GM23338 (cell line): ENCODE data around the gene CYTH1. TPM values are rescaled to one million over a fixed set of nuclear protein-coding genes. Genes with fewer than 3 reads are reported as not detected.

Experiments
- ATAC-seq: fragments of 200-7000 bp; cut with Tn5 transposase; 3 replicates; pipeline ENCODE4 v1.9.1; 2020
- DNase-seq: peaks from one replicate; pipeline ENCODE4 v3.0.0-alpha.2; 2015; ENCODE audit warnings: low spot score
- H2AFZ ChIP-seq: fragments of 200-600 bp; sonication (generic); 2 replicates; pipeline ENCODE4 v1.8.0; 2016; ENCODE audit warnings: antibody characterized with exemption, mild to moderate bottlenecking, moderate library complexity
- H3F3A ChIP-seq: fragments of 200-600 bp; sonication (generic); replicated peaks from 2 replicates; pipeline ENCODE4 v1.8.0; 2017; ENCODE audit warnings: antibody characterized with exemption, mixed run types, low read depth
- H3K27ac ChIP-seq: fragments of 200-600 bp; sonication (generic); 2 replicates; pipeline ENCODE4 v1.6.1; 2016; ENCODE audit warnings: low read depth
- H3K27me3 ChIP-seq: fragments of 200-600 bp; sonication (generic); 2 replicates; pipeline ENCODE4 v1.8.0; 2016; ENCODE audit warnings: mild to moderate bottlenecking, mixed run types, moderate library complexity; ENCODE audit not compliant: insufficient read depth
- H3K36me3 ChIP-seq: fragments of 200-600 bp; sonication (generic); 2 replicates; pipeline ENCODE4 v1.8.0; 2016; ENCODE audit warnings: mild to moderate bottlenecking; ENCODE audit not compliant: insufficient read depth
- H3K4me1 ChIP-seq: fragments of 200-600 bp; sonication (generic); 2 replicates; pipeline ENCODE4 v1.8.0; 2016; ENCODE audit warnings: mild to moderate bottlenecking, moderate library complexity; ENCODE audit not compliant: insufficient read depth
- H3K4me2 ChIP-seq: fragments of 200-600 bp; sonication (generic); 2 replicates; pipeline ENCODE4 v1.7.1; 2017; ENCODE audit warnings: mixed run types
- H3K4me3 ChIP-seq: fragments of 200-600 bp; sonication (generic); 2 replicates; pipeline ENCODE4 v1.6.1; 2016; ENCODE audit warnings: mixed run types
- H3K79me2 ChIP-seq: fragments of 200-600 bp; sonication (generic); replicated peaks from 2 replicates; pipeline ENCODE4 v1.8.0; 2017; ENCODE audit warnings: mild to moderate bottlenecking; ENCODE audit not compliant: insufficient read depth
- H3K9me2 ChIP-seq: fragments of 200-600 bp; sonication (generic); 2 replicates; pipeline ENCODE4 v1.8.0; 2017; ENCODE audit not compliant: insufficient read depth
- H4K20me1 ChIP-seq: fragments of 200-600 bp; sonication (generic); replicated peaks from 2 replicates; pipeline ENCODE4 v1.8.0; 2017; ENCODE audit warnings: mild to moderate bottlenecking; ENCODE audit not compliant: insufficient read depth
- H3K27ac Mint-ChIP-seq: 2 replicates; pipeline ENCODE4 v1.8.0; 2020; ENCODE audit warnings: inconsistent platforms, mild to moderate bottlenecking, moderate library complexity, mixed read lengths
- H3K27me3 Mint-ChIP-seq: 3 replicates; pipeline ENCODE4 v1.8.0; 2022; ENCODE audit warnings: low read depth, mild to moderate bottlenecking, moderate library complexity, mixed read lengths, inconsistent platforms; ENCODE audit not compliant: insufficient read depth, poor library complexity
- H3K36me3 Mint-ChIP-seq: 3 replicates; pipeline ENCODE4 v1.8.0; 2021; ENCODE audit warnings: low read depth, mild to moderate bottlenecking, inconsistent platforms, moderate library complexity, mixed read lengths
- H3K4me1 Mint-ChIP-seq: 3 replicates; pipeline ENCODE4 v1.8.0; 2020; ENCODE audit warnings: mild to moderate bottlenecking, inconsistent platforms, mixed read lengths
- H3K4me3 Mint-ChIP-seq: 3 replicates; pipeline ENCODE4 v1.8.0; 2021; ENCODE audit warnings: moderate library complexity, mild to moderate bottlenecking, inconsistent platforms, mixed read lengths
- H3K9me3 Mint-ChIP-seq: 3 replicates; pipeline ENCODE4 v1.8.0; 2020; ENCODE audit warnings: moderate library complexity, mild to moderate bottlenecking, inconsistent platforms, mixed read lengths
- CREB1 ChIP-seq: fragments of 250-450 bp; sonication (Bioruptor Pico); IDR thresholded peaks from 2 replicates; pipeline ENCODE4 v1.5.0; 2020; ENCODE audit warnings: low read depth, mild to moderate bottlenecking, moderate library complexity
- EZH2 ChIP-seq: fragments of 200-600 bp; sonication (generic); IDR thresholded peaks from one replicate; pipeline ENCODE4 v1.8.0; 2017; ENCODE audit warnings: antibody characterized with exemption, mild to moderate bottlenecking, low read depth; ENCODE audit not compliant: unreplicated experiment
- EZH2phosphoT487 ChIP-seq: fragments of 200-600 bp; sonication (generic); IDR thresholded peaks from one replicate; pipeline ENCODE4 v1.8.1; 2018; ENCODE audit warnings: antibody characterized with exemption; ENCODE audit not compliant: unreplicated experiment
- JUNB ChIP-seq: IDR thresholded peaks from one replicate; pipeline ENCODE4 v1.6.1; 2016; ENCODE audit warnings: antibody characterized with exemption; ENCODE audit not compliant: unreplicated experiment
- NANOG ChIP-seq: IDR thresholded peaks from 2 replicates; pipeline ENCODE4 v1.6.1; 2016; ENCODE audit warnings: antibody characterized with exemption, borderline replicate concordance
- POLR2AphosphoS5 ChIP-seq: IDR thresholded peaks from 2 replicates; pipeline ENCODE4 v1.6.1; 2016; ENCODE audit warnings: antibody characterized with exemption, low read depth
- STAT1 ChIP-seq: IDR thresholded peaks from one replicate; pipeline ENCODE4 v1.6.1; 2016; ENCODE audit warnings: antibody characterized with exemption; ENCODE audit not compliant: unreplicated experiment
- ZNF114 ChIP-seq: fragments of 250-450 bp; sonication (Bioruptor Pico); IDR thresholded peaks from 2 replicates; pipeline ENCODE4 v1.5.0; 2020; ENCODE audit warnings: mild to moderate bottlenecking, moderate library complexity
- ZNF331 ChIP-seq: fragments of 250-450 bp; sonication (Bioruptor Pico); IDR thresholded peaks from 2 replicates; pipeline ENCODE4 v1.5.0; 2020; ENCODE audit warnings: low read depth, mild to moderate bottlenecking, moderate library complexity
- polyA plus RNA-seq: library from polyadenylated mRNA; unstranded; fragments of >200 nt; fragmentation: Nextera tagmentation; extraction: Ambion mirVana; gene quantifications from 2 replicates; pipeline ENCODE4 v1.2.1, GENCODE V29; 2016
- total RNA-seq: library from RNA; depleted of rRNA; stranded (reverse); fragments of >200 nt; shearing (Covaris generic); gene quantifications from 2 replicates; pipeline ENCODE4 v1.2.3, GENCODE V29; 2014
- TF ChIP-seq, protein P1 (sequence below): fragments of 250-450 bp; sonication (Bioruptor Pico); IDR thresholded peaks from 2 replicates; pipeline ENCODE4 v1.5.0; 2020; ENCODE audit warnings: mild to moderate bottlenecking, moderate library complexity
- TF ChIP-seq, protein P2 (sequence below), 2 experiments: fragments of 200-600 bp in 1 of 2; sonication (generic) in 1 of 2; conservative IDR thresholded peaks; 2 replicates each; pipeline versions ENCODE4 v1.5.1 to v1.6.1; 2016 to 2017; ENCODE audit warnings: antibody characterized with exemption in 2 of 2, low read depth in 2 of 2, mild to moderate bottlenecking in 2 of 2, moderate library complexity in 1 of 2
- TF ChIP-seq, protein P3 (sequence below): IDR thresholded peaks from one replicate; pipeline ENCODE4 v1.6.1; 2018; ENCODE audit warnings: antibody characterized with exemption; ENCODE audit not compliant: unreplicated experiment
- TF ChIP-seq, protein P4 (sequence below): IDR thresholded peaks from 2 replicates; pipeline ENCODE4 v1.6.1; 2016; ENCODE audit warnings: antibody characterized with exemption

Gene CYTH1
- total and polyA plus RNA-seq, 2 experiments from 2014 or later, result 13.8 to 14.5 TPM

DNA sequence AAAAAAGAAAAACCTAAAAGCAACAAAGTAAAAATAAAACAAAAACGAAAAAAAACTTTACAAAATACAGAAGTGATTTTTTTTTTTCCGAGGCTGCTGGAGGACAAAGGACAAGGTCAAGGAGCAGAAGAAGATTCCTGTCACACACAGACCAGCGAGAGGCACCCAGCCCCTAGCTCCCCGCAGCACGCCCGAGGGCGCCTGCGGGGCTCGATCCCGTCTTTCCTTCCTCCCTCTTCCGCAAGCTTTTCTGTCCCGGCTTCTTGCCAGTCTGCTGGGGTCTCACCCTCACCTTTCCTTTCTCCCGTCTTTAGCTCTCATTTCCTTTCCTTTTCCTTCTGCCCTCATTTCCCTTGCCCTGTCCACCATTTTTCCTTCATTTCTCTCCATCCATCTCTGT, 138.7 kb downstream of the CYTH1 start:
- DNase-seq, result no peak
- Mint-ChIP-seq H3K4me3 (no peak overlapping the region), H3K27me3 (peaks cover 10% of the 10 kb centered on the region), H3K9me3 (no peaks in the 10 kb centered on the region; the same call in 2 of the 3 replicates), H3K36me3 (no peaks in the 10 kb centered on the region), H3K27ac (no peak overlapping the region), H3K4me1 (no peaks in the 10 kb centered on the region; the same call in 2 of the 3 replicates)
- H2AFZ ChIP-seq, result no peak overlapping the region
- H3K79me2 ChIP-seq, result no peaks in the 10 kb centered on the region
- no peak for TF ChIP-seq STAT1
- no peak for TF ChIP-seq EZH2phosphoT487
- no peak for TF ChIP-seq ZNF331
- TF ChIP-seq, protein P1, sequence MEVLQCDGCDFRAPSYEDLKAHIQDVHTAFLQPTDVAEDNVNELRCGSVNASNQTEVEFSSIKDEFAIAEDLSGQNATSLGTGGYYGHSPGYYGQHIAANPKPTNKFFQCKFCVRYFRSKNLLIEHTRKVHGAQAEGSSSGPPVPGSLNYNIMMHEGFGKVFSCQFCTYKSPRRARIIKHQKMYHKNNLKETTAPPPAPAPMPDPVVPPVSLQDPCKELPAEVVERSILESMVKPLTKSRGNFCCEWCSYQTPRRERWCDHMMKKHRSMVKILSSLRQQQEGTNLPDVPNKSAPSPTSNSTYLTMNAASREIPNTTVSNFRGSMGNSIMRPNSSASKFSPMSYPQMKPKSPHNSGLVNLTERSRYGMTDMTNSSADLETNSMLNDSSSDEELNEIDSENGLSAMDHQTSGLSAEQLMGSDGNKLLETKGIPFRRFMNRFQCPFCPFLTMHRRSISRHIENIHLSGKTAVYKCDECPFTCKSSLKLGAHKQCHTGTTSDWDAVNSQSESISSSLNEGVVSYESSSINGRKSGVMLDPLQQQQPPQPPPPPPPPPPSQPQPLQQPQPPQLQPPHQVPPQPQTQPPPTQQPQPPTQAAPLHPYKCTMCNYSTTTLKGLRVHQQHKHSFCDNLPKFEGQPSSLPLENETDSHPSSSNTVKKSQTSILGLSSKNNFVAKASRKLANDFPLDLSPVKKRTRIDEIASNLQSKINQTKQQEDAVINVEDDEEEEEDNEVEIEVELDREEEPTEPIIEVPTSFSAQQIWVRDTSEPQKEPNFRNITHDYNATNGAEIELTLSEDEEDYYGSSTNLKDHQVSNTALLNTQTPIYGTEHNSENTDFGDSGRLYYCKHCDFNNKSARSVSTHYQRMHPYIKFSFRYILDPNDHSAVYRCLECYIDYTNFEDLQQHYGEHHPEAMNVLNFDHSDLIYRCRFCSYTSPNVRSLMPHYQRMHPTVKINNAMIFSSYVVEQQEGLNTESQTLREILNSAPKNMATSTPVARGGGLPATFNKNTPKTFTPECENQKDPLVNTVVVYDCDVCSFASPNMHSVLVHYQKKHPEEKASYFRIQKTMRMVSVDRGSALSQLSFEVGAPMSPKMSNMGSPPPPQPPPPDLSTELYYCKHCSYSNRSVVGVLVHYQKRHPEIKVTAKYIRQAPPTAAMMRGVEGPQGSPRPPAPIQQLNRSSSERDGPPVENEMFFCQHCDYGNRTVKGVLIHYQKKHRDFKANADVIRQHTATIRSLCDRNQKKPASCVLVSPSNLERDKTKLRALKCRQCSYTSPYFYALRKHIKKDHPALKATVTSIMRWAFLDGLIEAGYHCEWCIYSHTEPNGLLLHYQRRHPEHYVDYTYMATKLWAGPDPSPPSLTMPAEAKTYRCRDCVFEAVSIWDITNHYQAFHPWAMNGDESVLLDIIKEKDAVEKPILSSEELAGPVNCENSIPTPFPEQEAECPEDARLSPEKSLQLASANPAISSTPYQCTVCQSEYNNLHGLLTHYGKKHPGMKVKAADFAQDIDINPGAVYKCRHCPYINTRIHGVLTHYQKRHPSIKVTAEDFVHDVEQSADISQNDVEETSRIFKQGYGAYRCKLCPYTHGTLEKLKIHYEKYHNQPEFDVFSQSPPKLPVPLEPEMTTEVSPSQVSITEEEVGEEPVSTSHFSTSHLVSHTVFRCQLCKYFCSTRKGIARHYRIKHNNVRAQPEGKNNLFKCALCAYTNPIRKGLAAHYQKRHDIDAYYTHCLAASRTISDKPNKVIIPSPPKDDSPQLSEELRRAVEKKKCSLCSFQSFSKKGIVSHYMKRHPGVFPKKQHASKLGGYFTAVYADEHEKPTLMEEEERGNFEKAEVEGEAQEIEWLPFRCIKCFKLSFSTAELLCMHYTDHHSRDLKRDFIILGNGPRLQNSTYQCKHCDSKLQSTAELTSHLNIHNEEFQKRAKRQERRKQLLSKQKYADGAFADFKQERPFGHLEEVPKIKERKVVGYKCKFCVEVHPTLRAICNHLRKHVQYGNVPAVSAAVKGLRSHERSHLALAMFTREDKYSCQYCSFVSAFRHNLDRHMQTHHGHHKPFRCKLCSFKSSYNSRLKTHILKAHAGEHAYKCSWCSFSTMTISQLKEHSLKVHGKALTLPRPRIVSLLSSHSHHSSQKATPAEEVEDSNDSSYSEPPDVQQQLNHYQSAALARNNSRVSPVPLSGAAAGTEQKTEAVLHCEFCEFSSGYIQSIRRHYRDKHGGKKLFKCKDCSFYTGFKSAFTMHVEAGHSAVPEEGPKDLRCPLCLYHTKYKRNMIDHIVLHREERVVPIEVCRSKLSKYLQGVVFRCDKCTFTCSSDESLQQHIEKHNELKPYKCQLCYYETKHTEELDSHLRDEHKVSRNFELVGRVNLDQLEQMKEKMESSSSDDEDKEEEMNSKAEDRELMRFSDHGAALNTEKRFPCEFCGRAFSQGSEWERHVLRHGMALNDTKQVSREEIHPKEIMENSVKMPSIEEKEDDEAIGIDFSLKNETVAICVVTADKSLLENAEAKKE (CRISPR knock-in tag), result no peak
- no peak for TF ChIP-seq EZH2
- no peak for TF ChIP-seq POLR2AphosphoS5
- no peak for TF ChIP-seq CREB1 (CRISPR knock-in tag)
- TF ChIP-seq, protein P2, sequence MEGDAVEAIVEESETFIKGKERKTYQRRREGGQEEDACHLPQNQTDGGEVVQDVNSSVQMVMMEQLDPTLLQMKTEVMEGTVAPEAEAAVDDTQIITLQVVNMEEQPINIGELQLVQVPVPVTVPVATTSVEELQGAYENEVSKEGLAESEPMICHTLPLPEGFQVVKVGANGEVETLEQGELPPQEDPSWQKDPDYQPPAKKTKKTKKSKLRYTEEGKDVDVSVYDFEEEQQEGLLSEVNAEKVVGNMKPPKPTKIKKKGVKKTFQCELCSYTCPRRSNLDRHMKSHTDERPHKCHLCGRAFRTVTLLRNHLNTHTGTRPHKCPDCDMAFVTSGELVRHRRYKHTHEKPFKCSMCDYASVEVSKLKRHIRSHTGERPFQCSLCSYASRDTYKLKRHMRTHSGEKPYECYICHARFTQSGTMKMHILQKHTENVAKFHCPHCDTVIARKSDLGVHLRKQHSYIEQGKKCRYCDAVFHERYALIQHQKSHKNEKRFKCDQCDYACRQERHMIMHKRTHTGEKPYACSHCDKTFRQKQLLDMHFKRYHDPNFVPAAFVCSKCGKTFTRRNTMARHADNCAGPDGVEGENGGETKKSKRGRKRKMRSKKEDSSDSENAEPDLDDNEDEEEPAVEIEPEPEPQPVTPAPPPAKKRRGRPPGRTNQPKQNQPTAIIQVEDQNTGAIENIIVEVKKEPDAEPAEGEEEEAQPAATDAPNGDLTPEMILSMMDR (conservative IDR thresholded peaks at IDR 0.05; ENCODE audit: low read depth in 2 of 2), result no peak
- TF ChIP-seq, protein P3, sequence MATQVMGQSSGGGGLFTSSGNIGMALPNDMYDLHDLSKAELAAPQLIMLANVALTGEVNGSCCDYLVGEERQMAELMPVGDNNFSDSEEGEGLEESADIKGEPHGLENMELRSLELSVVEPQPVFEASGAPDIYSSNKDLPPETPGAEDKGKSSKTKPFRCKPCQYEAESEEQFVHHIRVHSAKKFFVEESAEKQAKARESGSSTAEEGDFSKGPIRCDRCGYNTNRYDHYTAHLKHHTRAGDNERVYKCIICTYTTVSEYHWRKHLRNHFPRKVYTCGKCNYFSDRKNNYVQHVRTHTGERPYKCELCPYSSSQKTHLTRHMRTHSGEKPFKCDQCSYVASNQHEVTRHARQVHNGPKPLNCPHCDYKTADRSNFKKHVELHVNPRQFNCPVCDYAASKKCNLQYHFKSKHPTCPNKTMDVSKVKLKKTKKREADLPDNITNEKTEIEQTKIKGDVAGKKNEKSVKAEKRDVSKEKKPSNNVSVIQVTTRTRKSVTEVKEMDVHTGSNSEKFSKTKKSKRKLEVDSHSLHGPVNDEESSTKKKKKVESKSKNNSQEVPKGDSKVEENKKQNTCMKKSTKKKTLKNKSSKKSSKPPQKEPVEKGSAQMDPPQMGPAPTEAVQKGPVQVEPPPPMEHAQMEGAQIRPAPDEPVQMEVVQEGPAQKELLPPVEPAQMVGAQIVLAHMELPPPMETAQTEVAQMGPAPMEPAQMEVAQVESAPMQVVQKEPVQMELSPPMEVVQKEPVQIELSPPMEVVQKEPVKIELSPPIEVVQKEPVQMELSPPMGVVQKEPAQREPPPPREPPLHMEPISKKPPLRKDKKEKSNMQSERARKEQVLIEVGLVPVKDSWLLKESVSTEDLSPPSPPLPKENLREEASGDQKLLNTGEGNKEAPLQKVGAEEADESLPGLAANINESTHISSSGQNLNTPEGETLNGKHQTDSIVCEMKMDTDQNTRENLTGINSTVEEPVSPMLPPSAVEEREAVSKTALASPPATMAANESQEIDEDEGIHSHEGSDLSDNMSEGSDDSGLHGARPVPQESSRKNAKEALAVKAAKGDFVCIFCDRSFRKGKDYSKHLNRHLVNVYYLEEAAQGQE, result no peak
- TF ChIP-seq, protein P4, sequence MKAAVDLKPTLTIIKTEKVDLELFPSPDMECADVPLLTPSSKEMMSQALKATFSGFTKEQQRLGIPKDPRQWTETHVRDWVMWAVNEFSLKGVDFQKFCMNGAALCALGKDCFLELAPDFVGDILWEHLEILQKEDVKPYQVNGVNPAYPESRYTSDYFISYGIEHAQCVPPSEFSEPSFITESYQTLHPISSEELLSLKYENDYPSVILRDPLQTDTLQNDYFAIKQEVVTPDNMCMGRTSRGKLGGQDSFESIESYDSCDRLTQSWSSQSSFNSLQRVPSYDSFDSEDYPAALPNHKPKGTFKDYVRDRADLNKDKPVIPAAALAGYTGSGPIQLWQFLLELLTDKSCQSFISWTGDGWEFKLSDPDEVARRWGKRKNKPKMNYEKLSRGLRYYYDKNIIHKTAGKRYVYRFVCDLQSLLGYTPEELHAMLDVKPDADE, result no peak
- no peak for TF ChIP-seq NANOG
- no peak for TF ChIP-seq JUNB
- TF ChIP-seq ZNF114 (CRISPR knock-in tag), result no peak
- no peaks in the 10 kb centered on the region for H3K4me1 ChIP-seq
- H4K20me1 ChIP-seq, result no peaks in the 10 kb centered on the region
- no peak overlapping the region for H3K4me2 ChIP-seq
- H3K9me2 ChIP-seq, result no peaks in the 10 kb centered on the region
- no peak overlapping the region for H3K4me3 ChIP-seq
- no peaks in the 10 kb centered on the region for H3F3A ChIP-seq
- no peak overlapping the region for H3K27ac ChIP-seq
- H3K36me3 ChIP-seq, result no peaks in the 10 kb centered on the region
- ATAC-seq, result no peak
- H3K27me3 ChIP-seq, result no peaks in the 10 kb centered on the region
